GM18508 (cell line): ENCODE results near the gene ARHGAP36.

Source experiments
- ATAC-seq: cut with Tn5 transposase; IDR thresholded peaks from one replicate; pipeline ENCODE4 v1.9.1; 2021; ENCODE audit warnings: moderate number of reproducible peaks; ENCODE audit not compliant: insufficient read depth, unreplicated experiment

ARHGAP36 gene

DNA sequence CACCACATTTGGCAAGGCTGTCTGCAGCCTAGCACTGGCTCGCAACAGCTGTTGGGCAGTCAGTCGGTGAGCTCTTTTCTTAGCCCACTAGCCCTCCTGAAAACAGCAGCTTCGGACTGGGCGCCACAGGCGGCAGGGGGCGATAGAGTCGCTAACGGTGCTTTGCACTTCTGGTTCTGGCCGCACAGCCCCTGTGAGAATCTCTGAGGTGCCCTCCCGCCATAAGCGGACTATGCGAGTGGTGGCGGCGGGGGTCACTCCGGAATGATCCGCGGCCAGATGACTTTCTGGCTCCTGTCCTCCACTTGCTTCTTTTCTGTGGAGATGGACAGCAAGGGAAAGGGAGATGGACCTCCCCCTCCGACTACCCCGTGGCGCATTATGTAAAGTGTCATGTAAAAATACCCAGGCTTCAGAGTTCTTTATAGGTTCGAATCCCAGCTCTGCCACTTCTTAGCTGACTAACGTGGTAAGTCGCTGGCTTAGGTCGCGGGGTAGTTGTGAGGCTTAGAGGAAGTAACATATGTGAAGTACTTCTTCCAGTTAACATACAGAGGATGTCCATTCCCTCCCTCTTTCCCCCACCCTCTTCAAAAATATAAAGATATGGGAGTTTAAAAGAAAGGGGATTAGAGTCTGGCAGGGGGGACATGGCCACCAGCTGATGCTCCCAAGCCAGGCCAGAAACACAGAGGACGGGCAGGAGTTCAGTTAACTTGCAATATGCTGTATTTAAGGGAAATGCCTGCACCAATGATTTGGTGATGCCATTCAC is 11.0 kb downstream of the ARHGAP36 start:
- ATAC-seq = no peak

GRCh38 chrX:131072871-131073571 is 14.9 kb downstream of the ARHGAP36 start:
- ATAC-seq = no peak

GRCh38 chrX:131073607-131074006 is 15.5 kb downstream of the ARHGAP36 start:
- ATAC-seq = no peak

GRCh38 chrX:131081772-131082740 is 23.9 kb downstream of the ARHGAP36 start:
- no peak for ATAC-seq

DNA sequence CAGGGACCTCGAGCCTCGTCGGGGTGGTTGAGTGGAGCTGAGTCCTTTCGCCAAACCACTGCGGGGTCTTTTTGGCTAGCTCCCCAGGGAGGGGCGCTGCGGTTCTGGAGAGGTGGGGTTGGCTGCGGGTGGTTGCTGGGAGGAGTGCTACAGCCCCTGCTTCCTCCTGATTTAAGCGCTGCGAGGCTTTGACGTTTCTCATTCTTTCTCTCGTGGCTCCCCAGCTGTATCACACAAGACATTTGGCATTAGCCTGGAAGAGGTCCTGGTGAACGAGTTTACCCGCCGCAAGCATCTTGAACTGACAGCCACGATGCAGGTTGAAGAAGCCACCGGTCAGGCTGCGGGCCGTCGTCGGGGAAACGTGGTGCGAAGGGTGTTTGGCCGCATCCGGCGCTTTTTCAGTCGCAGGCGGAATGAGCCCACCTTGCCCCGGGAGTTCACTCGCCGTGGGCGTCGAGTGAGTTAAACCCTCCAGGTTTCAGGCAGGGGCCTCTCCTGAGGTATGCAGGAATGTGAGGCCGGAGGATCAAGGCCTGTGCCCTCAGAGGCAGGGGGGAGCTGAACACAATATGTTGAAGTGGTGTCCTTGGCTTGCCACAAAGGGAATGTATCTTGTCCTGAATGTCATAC is 25.5 kb downstream of the ARHGAP36 start:
- no peak for ATAC-seq

DNA sequence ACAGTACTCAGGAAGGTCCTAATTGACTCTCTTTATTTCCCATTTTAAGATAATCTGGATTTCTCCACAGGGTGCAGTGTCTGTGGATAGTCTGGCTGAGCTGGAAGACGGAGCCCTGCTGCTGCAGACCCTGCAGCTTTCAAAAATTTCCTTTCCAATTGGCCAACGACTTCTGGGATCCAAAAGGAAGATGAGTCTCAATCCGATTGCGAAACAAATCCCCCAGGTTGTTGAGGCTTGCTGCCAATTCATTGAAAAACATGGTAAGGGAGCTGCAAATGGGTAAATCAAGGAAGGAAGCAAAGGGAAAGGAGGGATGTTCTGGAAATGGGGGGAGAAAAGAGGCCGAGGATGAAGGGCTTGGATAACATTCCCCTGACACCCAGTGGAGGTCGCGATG is 26.0 kb downstream of the ARHGAP36 start:
- ATAC-seq = no peak

DNA sequence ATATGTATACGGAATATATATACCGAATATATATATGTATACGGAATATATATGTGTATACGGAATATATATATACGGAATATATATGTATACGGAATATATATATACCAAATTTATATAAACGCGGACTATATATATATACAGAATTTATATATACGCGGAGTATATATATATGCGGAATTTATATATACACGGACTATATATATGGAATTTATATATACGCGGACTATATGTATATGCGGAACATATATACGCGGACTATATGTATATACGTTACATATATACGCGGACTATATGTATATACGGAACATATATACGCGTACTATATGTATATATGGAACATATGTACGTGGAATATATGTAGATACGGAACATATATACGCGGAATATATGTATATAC is 78.6 kb downstream of the ARHGAP36 start:
- ATAC-seq = no peak

- ATAC-seq = no peak
These were observed 80.9 kb downstream of the ARHGAP36 start for GRCh38 chrX:131139072-131139471.
